NCI-H1436 (cell line): ENCODE data around the gene ZNF79.
A peak's percentile ranks its signal among the peaks of the same experiment; 100 is the strongest.

ENCODE experiments used
- DNase-seq: peaks from one replicate; lab custom pipeline; 2025; lab: John Stamatoyannopoulos, UW

Gene ZNF79

DNA sequence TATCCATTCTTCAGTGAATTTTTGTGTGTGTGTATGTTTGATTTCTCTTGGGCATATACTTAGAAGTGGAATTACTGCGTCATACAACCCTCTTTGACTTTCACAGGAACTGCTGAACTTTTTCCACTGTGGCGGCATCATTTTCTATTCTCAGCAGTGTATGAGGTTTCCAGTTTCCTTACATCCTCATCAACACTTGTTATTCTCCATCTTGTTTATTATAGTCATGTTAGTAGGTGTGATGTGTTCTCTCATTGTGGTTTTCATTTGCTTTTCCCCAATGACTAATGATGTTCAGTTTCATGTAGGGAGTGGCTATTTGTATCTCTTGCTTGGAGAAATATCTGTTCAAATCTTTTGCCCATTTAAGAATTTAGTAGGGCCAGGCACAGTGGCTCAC, 2.6 kb downstream of the ZNF79 start:
- no peak for DNase-seq

DNA sequence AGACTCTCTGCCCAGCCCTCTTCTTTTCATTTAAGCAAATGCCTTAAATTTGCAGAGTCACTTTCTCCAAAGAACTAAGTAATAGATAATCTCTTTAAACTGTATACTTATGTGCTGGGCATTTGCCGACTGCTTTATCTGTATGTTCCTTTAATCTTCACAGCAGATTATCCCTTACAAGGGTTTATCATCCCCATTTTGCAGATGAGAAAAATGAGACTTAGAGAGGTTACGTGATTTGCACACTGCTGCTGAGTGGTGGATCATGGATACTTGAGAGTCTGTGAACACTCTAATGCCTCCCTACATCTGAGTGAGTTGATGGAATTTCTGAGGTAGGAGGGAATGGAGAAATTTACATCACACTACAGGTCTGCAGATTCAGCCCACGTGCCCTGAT, 4.2 kb downstream of the ZNF79 start:
- DNase-seq = no peak

DNA sequence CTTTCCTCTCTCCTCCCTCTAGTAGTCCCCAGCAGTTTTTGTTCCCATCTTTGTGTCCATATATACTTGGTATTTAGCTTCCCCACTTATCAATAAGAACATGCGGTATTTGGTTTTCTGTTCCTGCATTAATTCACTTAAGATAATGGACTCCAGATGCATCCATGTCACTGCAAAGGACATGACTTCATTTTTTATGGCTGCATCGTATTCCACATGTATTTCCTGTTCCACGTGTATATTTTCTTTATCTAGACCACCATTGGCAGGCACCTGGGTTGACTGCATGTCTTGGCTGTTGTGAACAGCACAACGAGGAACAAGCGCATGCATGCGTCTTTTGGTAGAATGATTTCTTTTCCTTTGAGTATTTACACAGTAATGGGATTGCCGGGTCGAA, 6.2 kb downstream of the ZNF79 start:
- DNase-seq = no peak

DNA sequence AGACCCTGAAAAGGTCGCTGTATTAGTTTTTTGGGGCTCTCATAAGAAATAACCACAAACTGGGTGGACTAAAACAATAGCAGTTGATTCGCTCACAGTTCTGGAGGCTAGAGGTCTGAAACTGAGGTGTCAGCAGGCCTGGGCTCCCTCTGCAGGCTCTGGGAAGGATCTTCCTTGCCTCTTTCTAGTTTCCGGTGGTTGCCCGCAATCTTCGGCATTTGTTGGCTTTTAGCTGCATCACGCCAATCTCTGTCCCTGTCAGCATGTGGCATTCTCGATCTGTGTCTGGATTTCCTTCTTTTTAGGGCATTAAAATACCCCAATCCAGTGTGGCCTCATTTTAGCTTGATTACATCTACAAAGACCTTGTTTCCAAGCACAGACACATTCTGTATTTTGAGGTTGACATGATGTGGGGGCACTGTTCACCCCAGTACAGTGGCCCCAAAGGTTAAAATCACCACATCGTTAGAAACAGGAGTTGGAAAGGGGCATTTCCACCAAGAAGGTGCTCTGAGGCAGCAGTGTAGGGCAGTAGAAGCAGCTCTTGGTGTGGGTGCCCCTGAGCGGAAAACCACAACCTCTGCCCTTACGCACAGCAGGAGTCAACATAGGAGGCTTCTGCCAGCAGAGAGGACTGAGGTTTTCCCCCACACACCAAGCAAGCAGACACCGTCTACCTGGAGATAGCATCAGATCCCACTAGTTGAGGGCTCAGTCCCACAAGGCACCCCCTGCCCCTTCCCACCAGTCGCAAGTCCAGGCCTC, 13.5 kb downstream of the ZNF79 start:
- no peak for DNase-seq

DNA sequence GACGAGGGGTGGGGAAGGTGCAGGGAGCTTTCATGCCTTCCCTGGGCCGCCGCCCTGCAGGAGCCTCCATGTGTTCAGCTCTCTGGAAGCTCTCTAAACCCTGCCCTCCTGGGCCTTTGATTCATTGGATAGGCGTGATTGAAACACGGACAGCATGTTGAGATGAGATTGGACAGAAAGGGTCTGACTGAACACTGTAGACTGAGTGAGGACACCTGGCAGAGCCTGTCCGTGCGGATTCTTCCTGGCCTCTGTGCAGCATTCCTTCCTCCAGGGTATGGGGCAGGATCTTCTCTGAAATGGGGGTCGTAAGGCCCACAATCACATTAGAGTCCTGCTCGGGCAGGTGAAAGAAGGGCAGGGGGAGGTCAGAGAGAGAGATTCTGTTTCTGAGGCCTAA, 14.2 kb downstream of the ZNF79 start:
- no peak for DNase-seq

- no peak for DNase-seq
Measured at GRCh38 chr9:127444283-127444920, 20.2 kb downstream of the ZNF79 start.

- no peak for DNase-seq
Measured at GRCh38 chr9:127444921-127445850, 21.0 kb downstream of the ZNF79 start.

DNA sequence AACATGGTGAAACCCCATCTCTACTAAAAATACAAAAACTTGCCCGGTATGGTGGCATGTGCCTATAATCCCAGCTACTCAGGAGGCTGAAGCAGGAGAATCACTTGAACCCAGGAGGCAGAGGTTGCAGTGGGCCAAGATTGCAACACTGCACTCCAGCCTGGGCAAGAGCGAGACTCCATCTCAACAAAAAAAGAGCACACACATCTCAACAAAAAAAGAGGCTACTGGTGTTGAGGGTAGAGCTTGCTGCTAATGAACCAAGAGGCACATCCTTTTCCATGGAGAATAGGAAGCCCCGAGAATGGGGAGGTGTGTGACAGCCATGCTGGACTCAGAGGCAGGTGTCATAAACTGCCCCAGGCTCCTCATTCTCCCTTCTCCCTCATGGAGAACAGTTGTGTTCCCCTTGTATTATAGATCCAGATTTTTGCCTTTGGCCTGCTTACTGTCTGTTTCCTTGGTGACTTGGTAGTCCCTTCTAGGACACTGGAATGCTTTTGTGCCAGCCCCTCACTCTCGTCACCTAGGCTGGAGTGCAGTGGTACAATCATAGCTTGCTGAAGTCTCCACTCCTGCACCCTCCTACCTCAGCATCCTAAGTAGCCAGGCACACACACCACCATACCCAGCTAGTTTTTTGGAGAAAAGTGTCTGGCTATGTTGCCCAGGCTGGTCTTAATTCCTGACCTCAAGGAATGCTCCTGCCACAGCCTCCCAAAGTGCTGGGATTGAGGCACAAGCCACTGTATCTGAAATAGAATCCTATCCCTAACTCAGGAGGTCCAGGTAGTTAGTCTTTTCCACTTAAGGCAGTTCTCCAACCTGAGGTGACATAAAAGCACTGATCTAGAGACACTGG, 21.9 kb downstream of the ZNF79 start:
- no peak for DNase-seq

DNA sequence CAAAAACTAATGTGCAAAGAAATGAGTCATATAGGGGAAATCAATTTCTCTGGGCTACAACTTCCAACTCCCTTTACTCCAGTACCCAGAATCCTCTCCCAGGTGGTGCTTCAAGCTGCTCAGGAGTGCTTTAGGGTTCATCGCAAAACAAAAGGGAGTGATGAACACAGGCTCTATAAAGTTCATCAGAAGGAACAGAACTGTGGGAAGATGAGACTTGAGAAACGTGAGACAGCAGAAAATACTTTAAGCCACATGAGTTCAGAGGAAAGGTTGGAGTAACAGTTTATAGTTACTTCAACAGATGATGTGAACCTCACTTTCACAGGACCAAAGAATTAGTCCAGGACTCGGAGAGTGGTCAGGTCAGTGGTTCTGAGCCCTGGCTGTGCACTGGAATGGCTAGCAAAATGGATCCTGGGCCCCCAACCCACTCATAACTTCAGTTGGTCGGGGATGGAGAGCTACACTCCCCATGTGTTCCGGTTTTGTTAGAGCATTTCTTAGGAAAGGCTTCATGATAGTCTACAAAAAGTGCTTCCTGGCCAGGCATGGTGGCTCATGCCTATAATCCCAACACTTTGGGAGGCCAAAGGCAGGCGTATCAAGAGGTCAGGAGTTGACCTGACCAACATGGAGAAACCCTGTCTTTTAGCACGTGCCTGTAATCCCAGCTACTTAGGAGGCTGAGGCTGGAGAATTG, 22.7 kb downstream of the ZNF79 start:
- DNase-seq = no peak

DNA sequence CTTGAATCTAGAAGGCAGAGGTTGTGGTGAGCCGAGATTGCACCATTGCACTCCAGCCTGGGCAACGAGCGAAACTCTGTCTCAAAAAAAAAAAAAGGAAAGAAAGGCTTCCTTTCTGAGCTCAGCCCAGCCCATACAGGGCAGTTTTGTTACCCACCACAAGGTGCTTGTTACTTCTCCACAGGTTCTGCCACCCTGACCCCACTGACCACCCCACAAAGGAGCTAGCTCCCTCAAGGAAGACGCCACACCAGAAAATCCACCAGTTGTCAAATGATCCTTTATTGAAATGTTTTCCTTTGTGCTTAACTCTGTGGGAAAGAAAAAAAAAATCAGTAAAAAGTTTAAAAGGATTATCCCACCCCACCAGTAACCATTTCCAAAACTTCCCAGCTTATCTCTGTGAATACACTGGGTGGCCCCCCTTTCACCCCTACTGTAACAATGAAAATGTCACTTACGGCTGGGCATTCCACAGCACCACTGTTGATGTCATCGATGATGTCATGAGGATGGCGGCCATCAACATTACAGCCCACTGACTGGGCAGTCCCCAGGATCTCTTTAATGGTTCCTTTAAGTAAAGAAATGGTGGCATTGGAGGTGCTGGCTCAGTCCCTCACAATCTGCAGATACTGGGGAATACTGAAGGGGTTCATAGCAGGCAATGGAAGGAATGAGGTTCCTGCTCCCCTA, 23.4 kb downstream of the ZNF79 start:
- DNase-seq = no peak

DNA sequence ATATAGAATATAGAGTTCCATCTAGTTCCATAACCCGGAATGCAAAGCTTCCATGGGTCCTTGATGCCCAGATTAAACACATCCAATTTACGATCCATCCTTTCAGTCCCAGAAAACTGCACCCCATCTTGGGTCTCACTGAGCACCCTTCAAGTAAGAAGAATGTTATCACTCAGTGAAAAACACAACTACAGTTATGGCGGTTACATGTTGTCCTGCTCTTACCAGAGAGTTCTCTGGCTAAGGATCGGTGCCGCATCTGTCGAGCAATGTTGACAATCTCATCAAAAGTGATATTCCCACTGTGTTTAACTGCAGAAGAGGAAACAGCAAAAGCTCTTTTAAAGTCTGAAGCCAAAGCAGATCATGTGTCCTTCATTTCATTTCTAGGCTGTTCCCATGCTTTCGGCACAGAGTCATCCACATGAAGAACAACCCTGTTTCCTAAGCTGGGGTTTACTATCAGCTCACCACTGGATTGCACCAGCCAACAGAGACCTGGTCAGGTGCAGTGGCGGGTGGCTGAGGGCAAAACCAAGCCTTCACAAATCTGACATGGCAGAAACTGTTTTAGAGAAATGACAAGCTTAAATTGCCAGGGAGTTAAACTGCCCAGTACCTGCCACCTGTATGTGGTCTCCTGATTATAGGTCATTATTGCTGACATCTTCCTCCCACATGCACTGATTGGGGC, 24.1 kb downstream of the ZNF79 start:
- no peak for DNase-seq

DNA sequence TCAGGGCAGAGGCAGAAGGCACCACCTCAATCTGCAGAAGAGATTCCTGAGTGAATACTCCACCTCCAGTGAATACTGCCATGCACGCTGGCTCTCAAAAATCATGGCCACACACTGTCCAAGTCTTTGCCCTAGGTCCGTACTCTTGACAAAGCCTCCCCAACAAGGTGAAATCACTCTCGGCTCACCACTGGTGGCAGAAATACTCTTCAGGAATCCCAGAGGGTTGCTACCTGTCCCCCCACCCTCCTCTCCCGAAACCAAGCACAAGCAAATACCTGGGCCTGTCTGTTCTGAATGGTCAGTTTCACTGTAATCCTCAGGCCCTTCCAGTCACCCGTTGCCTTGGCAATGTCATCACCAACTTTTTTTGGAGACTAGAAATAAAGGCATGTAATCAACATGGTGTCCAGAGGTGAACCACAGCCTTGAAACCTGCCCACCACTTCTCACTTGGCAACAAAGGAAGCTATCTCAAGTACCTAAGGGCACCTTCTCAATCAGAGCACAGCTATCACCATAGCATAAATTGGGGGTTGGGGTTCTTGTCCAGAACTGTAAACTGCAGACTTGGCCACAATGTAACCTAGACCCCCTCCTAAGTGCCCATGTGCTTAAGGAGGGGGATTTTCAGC, 25.3 kb downstream of the ZNF79 start:
- DNase-seq = no peak

GRCh38 chr9:127450243-127450760, 26.1 kb downstream of the ZNF79 start:
- DNase-seq = no peak

- DNase-seq = peak; percentile 93
Measured at GRCh38 chr9:127450830-127451607, 26.8 kb downstream of the ZNF79 start, which contains the start of the genes LRSAM1 and RPL12. LRSAM1 (plus strand) TSS chr9:127451510; CDS start chr9:127454528, 3,018 bp downstream. RPL12 (minus strand) TSS chr9:127451406; CDS start chr9:127451317, 89 bp downstream.

DNA sequence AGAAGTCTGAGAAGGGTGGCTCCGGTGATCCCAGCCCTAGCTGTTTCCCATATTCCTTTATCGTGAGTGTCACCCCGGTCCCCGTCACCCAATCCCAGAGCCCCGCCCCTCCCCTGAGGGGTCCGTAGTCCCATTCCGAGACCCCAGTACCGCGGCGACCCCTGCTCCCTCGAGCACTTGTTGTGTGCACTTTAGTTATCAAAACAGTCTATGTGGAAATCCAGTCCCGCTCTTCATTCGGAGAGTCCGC, 27.4 kb downstream of the ZNF79 start:
- DNase-seq = no peak

- DNase-seq = no peak
Measured at GRCh38 chr9:127451858-127452656, 27.9 kb downstream of the ZNF79 start.

- no peak for DNase-seq
Measured at GRCh38 chr9:127452691-127453090, 28.5 kb downstream of the ZNF79 start.
